Dermis blood vessel endothelial cell (primary cell): ENCODE results near the gene PPAT. TPM values are rescaled to one million over a fixed set of nuclear protein-coding genes. Genes with fewer than 3 reads are reported as not detected.
"Not testable (repeated sequence)": the region's sequence is repeated elsewhere in the genome, so short reads cannot be mapped to it uniquely, and the experiment has no call there.

Source experiments
- DNase-seq: peaks from one replicate; pipeline ENCODE4 v3.0.0; 2010
- total RNA-seq: library from RNA; depleted of rRNA; stranded (reverse); fragments of >200 nt; gene quantifications from 2 replicates; pipeline ENCODE4 v1.2.3, GENCODE V29; 2014

Gene PPAT
- total RNA-seq, 1 donor from 2014 or later = 16.8 TPM

GRCh38 chr4:56374956-56375355 is 60.5 kb downstream of the PPAT start:
- DNase-seq = no peak

GRCh38 chr4:56372774-56373173 is 62.6 kb downstream of the PPAT start:
- no peak for DNase-seq

GRCh38 chr4:56371426-56372220 is 63.8 kb downstream of the PPAT start:
- peak; percentile 27 for DNase-seq

- no peak for DNase-seq
These were observed 65.0 kb downstream of the PPAT start for GRCh38 chr4:56370377-56370776.

- DNase-seq = not testable (repeated sequence)
These were observed 72.4 kb downstream of the PPAT start for GRCh38 chr4:56362981-56363380.

GRCh38 chr4:56360071-56360470 is 75.3 kb downstream of the PPAT start:
- no peak for DNase-seq

- no peak for DNase-seq
These were observed 78.8 kb downstream of the PPAT start for GRCh38 chr4:56356650-56357049.

GRCh38 chr4:56348576-56348975 is 86.8 kb downstream of the PPAT start:
- no peak for DNase-seq

GRCh38 chr4:56345458-56345857 is 90.0 kb downstream of the PPAT start:
- DNase-seq = no peak

Other genes with a start within 250 kb of the PPAT start
- 10.0 and 14.1 TPM in 2 replicates for gene AASDH, start 48.1 kb downstream of the PPAT start, total RNA-seq
- 25.9 and 92.4 TPM in 2 replicates for gene PAICS, start 645 bp upstream of the PPAT start, total RNA-seq
- 87.5 and 128 TPM in 2 replicates for gene SRP72, start 32.0 kb upstream of the PPAT start, total RNA-seq
- gene ARL9, start 70.2 kb upstream of the PPAT start, total RNA-seq = not detected in 2 replicates
- 2.6 and 3.1 TPM in 2 replicates for gene HOPX, start 245.7 kb upstream of the PPAT start, total RNA-seq